OCI-LY1 (cell line): ENCODE results near the gene HIC1.

ENCODE experiments used
- H2AFZ ChIP-seq: fragments of 200-600 bp; sonication (generic), shearing (Covaris generic); 2 replicates; pipeline ENCODE4 v1.6.0; 2014; ENCODE audit warnings: antibody characterized with exemption, mild to moderate bottlenecking, low read length
- H3F3A ChIP-seq: fragments of 200-600 bp; sonication (generic), shearing (Covaris generic); 2 replicates; pipeline ENCODE4 v1.6.0; 2014; ENCODE audit warnings: mild to moderate bottlenecking, antibody characterized with exemption, low read length, moderate library complexity; ENCODE audit not compliant: insufficient read depth
- H3K27ac ChIP-seq: fragments of 200-600 bp; sonication (generic); 2 replicates; pipeline ENCODE4 v1.5.1; 2014; ENCODE audit warnings: low read length, mixed run types, mild to moderate bottlenecking, low read depth; ENCODE audit not compliant: poor library complexity, severe bottlenecking
- H3K27me3 ChIP-seq: fragments of 200-600 bp; sonication (generic); 2 replicates; pipeline ENCODE4 v1.6.0; 2014; ENCODE audit warnings: antibody characterized with exemption, mild to moderate bottlenecking, low read length, moderate library complexity; ENCODE audit not compliant: insufficient read depth
- H3K36me3 ChIP-seq: fragments of 200-600 bp; sonication (generic); 2 replicates; pipeline ENCODE4 v1.6.1; 2014; ENCODE audit warnings: mild to moderate bottlenecking, antibody characterized with exemption, low read length, moderate library complexity, mixed read lengths; ENCODE audit not compliant: insufficient read depth
- H3K4me1 ChIP-seq: fragments of 200-600 bp; sonication (generic); 2 replicates; pipeline ENCODE4 v1.5.1; 2014; ENCODE audit warnings: mild to moderate bottlenecking, low read length, moderate library complexity; ENCODE audit not compliant: insufficient read depth, severe bottlenecking
- H3K4me2 ChIP-seq: fragments of 200-600 bp; sonication (generic), shearing (Covaris generic); 2 replicates; pipeline ENCODE4 v1.6.1; 2014; ENCODE audit warnings: low read length
- H3K4me3 ChIP-seq: fragments of 200-600 bp; sonication (generic); 2 replicates; pipeline ENCODE4 v1.5.1; 2014; ENCODE audit warnings: low read length, low read depth, mild to moderate bottlenecking, mixed read lengths; ENCODE audit not compliant: poor library complexity, severe bottlenecking
- H3K79me2 ChIP-seq: fragments of 200-600 bp; shearing (Covaris generic); 2 replicates; pipeline ENCODE4 v1.6.1; 2016; ENCODE audit warnings: mixed run types, low read length, mixed read lengths; ENCODE audit not compliant: insufficient read depth
- H3K9ac ChIP-seq: fragments of 200-600 bp; sonication (generic), shearing (Covaris generic); 2 replicates; pipeline ENCODE4 v1.6.1; 2014; ENCODE audit warnings: mild to moderate bottlenecking, low read length, mixed read lengths
- H3K9me2 ChIP-seq: fragments of 200-600 bp; sonication (generic), shearing (Covaris generic); 2 replicates; pipeline ENCODE4 v1.6.1; 2014; ENCODE audit warnings: low read depth, mild to moderate bottlenecking, low read length, mixed read lengths
- H3K9me3 ChIP-seq: fragments of 200-600 bp; shearing (Covaris generic); 2 replicates; pipeline ENCODE4 v1.6.1; 2014; ENCODE audit warnings: low read length, mixed read lengths
- H4K20me1 ChIP-seq: fragments of 200-600 bp; sonication (generic), shearing (Covaris generic); 2 replicates; pipeline ENCODE4 v1.6.0; 2016; ENCODE audit warnings: mild to moderate bottlenecking, low read length; ENCODE audit not compliant: insufficient read depth
- EZH2 ChIP-seq: fragments of 200-600 bp; sonication (generic), shearing (Covaris generic); IDR thresholded peaks from 2 replicates; pipeline ENCODE4 v1.8.0; 2017; ENCODE audit warnings: borderline replicate concordance, mixed run types, mild to moderate bottlenecking, antibody characterized with exemption, low read length, moderate library complexity, mixed read lengths
- TF ChIP-seq, protein P1 (sequence below): fragments of 200-600 bp; sonication (generic), shearing (Covaris generic); IDR thresholded peaks from 2 replicates; pipeline ENCODE4 v1.5.1; 2017; ENCODE audit warnings: mild to moderate bottlenecking, antibody characterized with exemption, low read length, moderate library complexity, mixed read lengths

The HIC1 gene

DNA sequence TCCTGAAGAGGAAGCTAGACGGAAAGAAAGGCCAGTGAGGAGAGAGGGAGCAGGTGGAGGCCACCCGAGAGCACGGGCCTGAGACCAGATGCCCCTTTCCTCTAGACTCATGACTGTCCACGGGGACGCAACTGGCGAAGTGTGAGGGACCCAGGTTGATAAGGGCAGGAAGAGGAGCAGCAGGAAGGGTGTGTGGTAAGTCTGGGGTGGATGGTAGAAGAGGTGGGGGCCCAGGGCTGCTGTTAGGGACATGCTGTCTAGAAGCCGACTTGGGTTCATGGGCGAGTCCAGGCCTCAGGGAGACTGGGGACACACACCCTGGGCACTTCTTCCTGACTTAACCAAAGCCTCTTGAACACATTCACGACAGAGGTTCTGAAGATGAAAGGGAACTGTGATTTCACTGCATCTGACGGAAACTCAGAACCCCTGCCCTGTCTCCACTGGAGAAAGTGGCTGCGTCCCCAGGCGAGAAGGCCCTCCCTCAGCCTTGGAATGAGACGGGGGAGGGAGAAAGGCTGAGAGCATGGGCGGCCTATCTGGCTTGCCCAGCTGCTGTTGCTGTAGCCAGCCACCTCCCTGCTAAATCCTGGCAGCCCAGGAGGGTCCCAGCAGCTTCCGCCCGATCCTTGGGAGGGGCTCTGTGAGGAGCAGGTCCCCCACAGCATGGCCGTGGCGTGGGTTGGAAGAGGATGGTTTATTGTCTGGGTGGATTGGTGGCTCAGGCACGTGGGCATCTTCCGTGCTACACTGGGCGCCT, 6.0 kb downstream of the HIC1 start:
- Histone ChIP-seq H2AFZ (no peak overlapping the region), H4K20me1 (no peaks in the 10 kb centered on the region), H3K9me3 (no peaks in the 10 kb centered on the region), H3K79me2 (no peaks in the 10 kb centered on the region), H3K4me3 (no peak overlapping the region), H3K4me1 (peaks cover 41% of the 10 kb centered on the region), H3K9me2 (no peaks in the 10 kb centered on the region), H3K27ac (no peak overlapping the region), H3F3A (no peaks in the 10 kb centered on the region), H3K27me3 (no peaks in the 10 kb centered on the region), H3K36me3 (peaks cover 21% of the 10 kb centered on the region; the same call in 1 of the 2 replicates), H3K4me2 (no peak overlapping the region), H3K9ac (no peak overlapping the region)
- TF ChIP-seq, protein P1, sequence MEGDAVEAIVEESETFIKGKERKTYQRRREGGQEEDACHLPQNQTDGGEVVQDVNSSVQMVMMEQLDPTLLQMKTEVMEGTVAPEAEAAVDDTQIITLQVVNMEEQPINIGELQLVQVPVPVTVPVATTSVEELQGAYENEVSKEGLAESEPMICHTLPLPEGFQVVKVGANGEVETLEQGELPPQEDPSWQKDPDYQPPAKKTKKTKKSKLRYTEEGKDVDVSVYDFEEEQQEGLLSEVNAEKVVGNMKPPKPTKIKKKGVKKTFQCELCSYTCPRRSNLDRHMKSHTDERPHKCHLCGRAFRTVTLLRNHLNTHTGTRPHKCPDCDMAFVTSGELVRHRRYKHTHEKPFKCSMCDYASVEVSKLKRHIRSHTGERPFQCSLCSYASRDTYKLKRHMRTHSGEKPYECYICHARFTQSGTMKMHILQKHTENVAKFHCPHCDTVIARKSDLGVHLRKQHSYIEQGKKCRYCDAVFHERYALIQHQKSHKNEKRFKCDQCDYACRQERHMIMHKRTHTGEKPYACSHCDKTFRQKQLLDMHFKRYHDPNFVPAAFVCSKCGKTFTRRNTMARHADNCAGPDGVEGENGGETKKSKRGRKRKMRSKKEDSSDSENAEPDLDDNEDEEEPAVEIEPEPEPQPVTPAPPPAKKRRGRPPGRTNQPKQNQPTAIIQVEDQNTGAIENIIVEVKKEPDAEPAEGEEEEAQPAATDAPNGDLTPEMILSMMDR, result no peak
- TF ChIP-seq EZH2, result no peak

DNA sequence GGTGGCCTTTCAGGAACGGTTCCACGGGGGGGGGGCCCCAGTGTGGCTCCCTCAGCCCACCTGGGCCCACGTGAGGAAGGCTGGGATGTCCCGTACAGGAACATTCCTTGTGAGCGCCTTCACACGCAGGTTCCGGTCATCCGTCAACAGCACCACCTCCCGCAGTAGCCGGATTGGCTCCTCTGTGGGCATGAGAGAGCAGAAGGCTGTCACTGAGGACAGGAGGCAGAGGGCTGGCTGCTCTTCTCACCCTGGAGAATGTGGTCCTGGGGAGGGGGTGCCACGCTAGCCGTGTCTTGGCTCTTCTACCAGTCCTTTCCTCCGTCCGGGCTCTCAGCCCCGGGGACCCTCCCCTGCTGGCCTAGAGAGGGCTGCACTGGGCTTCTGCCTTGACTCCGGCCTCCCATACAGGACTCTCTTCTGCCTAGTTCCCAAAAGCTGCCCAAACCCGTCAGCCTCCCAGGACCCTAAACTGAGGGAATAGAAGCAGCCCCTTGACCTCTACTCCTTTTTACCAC, 6.6 kb downstream of the HIC1 start:
- Histone ChIP-seq H3F3A (no peaks in the 10 kb centered on the region), H3K27ac (no peak overlapping the region), H3K4me1 (peaks cover 36% of the 10 kb centered on the region), H3K79me2 (no peaks in the 10 kb centered on the region), H4K20me1 (no peaks in the 10 kb centered on the region), H3K4me3 (no peak overlapping the region), H3K27me3 (no peaks in the 10 kb centered on the region), H3K9ac (no peak overlapping the region), H3K36me3 (peaks cover 21% of the 10 kb centered on the region; the same call in 1 of the 2 replicates), H3K9me2 (no peaks in the 10 kb centered on the region), H2AFZ (no peak overlapping the region), H3K4me2 (no peak overlapping the region), H3K9me3 (no peaks in the 10 kb centered on the region)
- TF ChIP-seq EZH2, result no peak
- TF ChIP-seq, protein P1, result no peak

DNA sequence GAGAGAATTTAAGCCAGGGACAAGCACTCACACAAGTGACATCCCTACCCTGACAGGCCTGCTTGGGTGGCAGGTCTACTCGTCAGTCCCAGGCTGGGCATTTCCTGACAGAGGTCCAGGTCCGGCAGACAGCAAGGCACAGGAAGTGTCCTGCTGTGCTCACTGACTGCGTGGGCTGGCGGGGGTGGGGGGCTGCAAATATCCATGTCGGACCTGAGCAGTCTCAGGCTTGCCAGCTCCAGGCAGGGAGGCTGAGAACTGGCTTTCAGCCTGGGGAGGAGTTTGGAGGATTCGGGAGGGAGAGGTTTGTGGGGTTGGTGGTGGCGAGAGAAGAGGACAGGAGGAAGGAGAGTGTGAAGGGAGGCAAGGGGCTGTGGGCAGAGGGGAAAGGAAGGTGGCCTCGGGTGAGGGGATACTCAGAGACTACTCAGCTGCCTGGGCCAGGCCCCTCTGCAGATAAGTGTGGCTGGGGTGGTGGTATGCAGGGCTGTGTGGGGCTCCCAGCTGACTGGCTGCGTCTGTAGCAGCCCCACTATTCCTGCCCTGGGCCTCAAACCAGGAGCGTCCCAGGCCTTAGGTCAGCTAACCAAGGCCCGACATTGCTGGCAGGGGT, 7.8 kb downstream of the HIC1 start:
- H3K4me1 ChIP-seq, result peaks cover 32% of the 10 kb centered on the region
- H3K4me2 ChIP-seq, result no peak overlapping the region
- H3K79me2 ChIP-seq, result no peaks in the 10 kb centered on the region
- H3K9ac ChIP-seq, result no peak overlapping the region
- no peaks in the 10 kb centered on the region for H3K9me2 ChIP-seq
- H4K20me1 ChIP-seq, result no peaks in the 10 kb centered on the region
- no peak overlapping the region for H2AFZ ChIP-seq
- H3K4me3 ChIP-seq, result no peak overlapping the region
- H3K36me3 ChIP-seq, result peaks cover 21% of the 10 kb centered on the region; the same call in 1 of the 2 replicates
- no peaks in the 10 kb centered on the region for H3F3A ChIP-seq
- no peaks in the 10 kb centered on the region for H3K9me3 ChIP-seq
- TF ChIP-seq, protein P1, result no peak
- TF ChIP-seq EZH2, result no peak
- H3K27me3 ChIP-seq, result no peaks in the 10 kb centered on the region
- no peak overlapping the region for H3K27ac ChIP-seq
